GM21737 (cell line): ENCODE measurements around the gene PTTG1.

Experiments used
- ATAC-seq: cut with Tn5 transposase; IDR thresholded peaks from one replicate; pipeline ENCODE4 v1.9.1; 2021; ENCODE audit warnings: mild to moderate bottlenecking, moderate library complexity; ENCODE audit not compliant: unreplicated experiment

Gene PTTG1

GRCh38 chr5:160470437-160471361 lies 49.0 kb downstream of the PTTG1 start:
- ATAC-seq: no peak

- ATAC-seq: no peak
Measured at GRCh38 chr5:160471761-160472160, 50.1 kb downstream of the PTTG1 start.

- ATAC-seq: no peak
Measured at GRCh38 chr5:160472482-160472881, 50.8 kb downstream of the PTTG1 start.

GRCh38 chr5:160473681-160474080 lies 52.0 kb downstream of the PTTG1 start:
- no peak for ATAC-seq

GRCh38 chr5:160474084-160474483 lies 52.4 kb downstream of the PTTG1 start:
- no peak for ATAC-seq

- no peak for ATAC-seq
Measured at GRCh38 chr5:160475864-160476438, 54.3 kb downstream of the PTTG1 start.

- ATAC-seq: no peak
Measured at GRCh38 chr5:160477266-160477970, 55.8 kb downstream of the PTTG1 start.

- ATAC-seq: no peak
Measured at GRCh38 chr5:160478163-160478562, 56.5 kb downstream of the PTTG1 start.
